CD1c-positive myeloid dendritic cell (primary cell): Measurements from ENCODE around the gene ANKHD1.
A peak's percentile ranks its signal among the peaks of the same experiment; 100 is the strongest.

Source experiments
- DNase-seq: peaks from one replicate; pipeline ENCODE4 v3.0.0-alpha.2; 2016; ENCODE audit errors: extremely low spot score

The ANKHD1 gene, protein sequence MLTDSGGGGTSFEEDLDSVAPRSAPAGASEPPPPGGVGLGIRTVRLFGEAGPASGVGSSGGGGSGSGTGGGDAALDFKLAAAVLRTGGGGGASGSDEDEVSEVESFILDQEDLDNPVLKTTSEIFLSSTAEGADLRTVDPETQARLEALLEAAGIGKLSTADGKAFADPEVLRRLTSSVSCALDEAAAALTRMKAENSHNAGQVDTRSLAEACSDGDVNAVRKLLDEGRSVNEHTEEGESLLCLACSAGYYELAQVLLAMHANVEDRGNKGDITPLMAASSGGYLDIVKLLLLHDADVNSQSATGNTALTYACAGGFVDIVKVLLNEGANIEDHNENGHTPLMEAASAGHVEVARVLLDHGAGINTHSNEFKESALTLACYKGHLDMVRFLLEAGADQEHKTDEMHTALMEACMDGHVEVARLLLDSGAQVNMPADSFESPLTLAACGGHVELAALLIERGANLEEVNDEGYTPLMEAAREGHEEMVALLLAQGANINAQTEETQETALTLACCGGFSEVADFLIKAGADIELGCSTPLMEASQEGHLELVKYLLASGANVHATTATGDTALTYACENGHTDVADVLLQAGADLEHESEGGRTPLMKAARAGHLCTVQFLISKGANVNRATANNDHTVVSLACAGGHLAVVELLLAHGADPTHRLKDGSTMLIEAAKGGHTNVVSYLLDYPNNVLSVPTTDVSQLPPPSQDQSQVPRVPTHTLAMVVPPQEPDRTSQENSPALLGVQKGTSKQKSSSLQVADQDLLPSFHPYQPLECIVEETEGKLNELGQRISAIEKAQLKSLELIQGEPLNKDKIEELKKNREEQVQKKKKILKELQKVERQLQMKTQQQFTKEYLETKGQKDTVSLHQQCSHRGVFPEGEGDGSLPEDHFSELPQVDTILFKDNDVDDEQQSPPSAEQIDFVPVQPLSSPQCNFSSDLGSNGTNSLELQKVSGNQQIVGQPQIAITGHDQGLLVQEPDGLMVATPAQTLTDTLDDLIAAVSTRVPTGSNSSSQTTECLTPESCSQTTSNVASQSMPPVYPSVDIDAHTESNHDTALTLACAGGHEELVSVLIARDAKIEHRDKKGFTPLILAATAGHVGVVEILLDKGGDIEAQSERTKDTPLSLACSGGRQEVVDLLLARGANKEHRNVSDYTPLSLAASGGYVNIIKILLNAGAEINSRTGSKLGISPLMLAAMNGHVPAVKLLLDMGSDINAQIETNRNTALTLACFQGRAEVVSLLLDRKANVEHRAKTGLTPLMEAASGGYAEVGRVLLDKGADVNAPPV (N-terminal part only)

GRCh38 chr5:140401362-140402257 is at the start of gene ANKHD1:
Gene ANKHD1 (plus strand): TSS chr5:140401833. CDS start chr5:140401968, 135 bp downstream.
- peak; percentile 100 for DNase-seq

DNA sequence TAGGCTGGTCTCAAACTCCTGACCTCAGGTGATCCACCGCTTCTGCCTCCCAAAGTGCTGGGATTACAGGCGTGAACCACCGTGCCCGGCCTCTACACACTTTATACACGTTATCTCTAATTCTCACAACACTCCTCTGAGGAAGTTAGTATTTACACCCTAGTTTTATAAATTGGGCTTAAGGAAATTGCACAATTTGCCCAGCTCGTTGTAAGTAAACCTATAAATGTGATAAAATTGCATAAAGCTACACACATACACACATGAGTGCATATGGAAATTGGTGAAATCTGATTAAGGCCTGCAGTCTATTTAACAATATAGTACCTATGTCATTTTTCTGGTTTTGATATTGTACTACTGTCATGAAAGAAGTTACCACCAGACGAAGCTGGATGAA is 46.1 kb upstream of the ANKHD1 start:
- DNase-seq, result peak; percentile 17

DNA sequence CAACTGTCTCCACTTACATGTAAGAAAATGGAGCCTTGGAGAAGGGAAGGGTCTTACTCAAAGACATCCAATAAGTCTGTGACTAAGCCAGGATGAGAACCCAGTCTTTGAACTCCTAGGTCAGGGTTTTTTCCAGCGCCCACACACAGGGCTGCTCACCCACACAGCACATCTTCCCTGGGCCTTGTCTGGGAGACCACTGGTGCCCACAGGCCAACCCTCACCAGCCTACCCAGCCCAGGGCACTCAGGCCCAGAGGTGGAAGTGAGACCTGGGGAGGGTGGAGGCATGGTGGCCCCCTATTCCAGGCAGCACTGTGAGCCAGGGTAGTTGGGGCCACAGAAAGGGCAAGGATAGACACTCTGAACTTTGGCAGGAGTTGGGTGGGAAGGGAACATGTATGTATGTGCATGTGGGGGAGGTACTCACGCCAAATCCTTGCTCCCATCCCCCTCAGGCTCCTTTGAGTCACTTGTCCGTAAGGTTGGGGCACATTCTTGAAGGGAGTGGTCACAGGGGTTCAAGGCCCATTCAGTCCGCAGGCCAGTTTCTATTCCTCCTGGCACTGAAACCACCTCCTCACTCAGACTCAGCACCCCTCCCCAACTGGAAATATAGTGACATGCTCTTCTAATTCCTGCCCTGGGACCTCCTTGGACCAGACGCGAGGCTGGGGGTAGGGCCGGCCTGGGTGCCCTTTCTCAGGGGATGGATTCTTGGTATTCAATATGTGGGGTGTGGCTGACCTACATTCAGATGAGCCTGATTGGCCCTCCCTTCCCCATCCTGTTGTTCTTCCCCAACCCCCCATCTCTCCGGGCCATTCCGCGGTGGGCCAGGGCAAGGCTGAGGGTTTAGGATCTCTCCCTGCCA is 44.5 kb upstream of the ANKHD1 start:
- DNase-seq, result peak; percentile 62

GRCh38 chr5:140357726-140358093 is 43.9 kb upstream of the ANKHD1 start:
- peak; percentile 84 for DNase-seq

DNA sequence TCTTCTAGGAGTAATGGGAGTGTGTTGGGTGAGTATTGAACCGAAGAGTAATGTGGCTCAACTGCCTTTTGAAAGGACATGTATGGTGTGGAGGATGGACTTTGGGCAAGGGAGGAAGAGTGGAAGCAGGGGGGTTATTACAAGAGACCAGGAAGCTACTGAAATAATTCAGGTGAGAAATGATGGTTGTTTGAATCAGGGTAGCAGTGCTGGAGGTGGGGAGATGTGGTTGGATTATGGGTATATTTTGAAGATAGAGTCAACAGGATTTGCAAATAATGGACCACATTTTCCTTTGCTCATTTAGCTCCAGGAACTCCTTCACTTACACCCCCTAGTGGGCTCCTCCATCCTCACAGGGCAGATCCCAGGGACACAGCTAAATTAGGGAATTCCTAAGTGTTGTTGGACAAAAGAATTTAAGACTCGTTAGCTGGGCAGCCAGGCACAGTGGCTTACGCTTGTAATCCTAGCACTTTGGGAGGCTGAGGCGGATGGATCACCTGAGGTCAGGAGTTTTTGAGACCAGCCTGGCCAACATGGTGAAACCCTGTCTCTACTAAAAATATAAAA is 42.8 kb upstream of the ANKHD1 start:
- peak; percentile 12 for DNase-seq

- DNase-seq, result no peak
Measured at GRCh38 chr5:140360101-140360500, 41.5 kb upstream of the ANKHD1 start, which contains the start of gene SLC4A9. Gene SLC4A9 (plus strand): TSS chr5:140360194. CDS start chr5:140360237, 43 bp downstream.

GRCh38 chr5:140360681-140361479 is 40.8 kb upstream of the ANKHD1 start:
- no peak for DNase-seq

GRCh38 chr5:140361901-140362300 is 39.7 kb upstream of the ANKHD1 start:
- no peak for DNase-seq

GRCh38 chr5:140362311-140362710 is 39.3 kb upstream of the ANKHD1 start:
- DNase-seq, result no peak

- peak; percentile 84 for DNase-seq
Measured at GRCh38 chr5:140362875-140363630, 38.6 kb upstream of the ANKHD1 start.

DNA sequence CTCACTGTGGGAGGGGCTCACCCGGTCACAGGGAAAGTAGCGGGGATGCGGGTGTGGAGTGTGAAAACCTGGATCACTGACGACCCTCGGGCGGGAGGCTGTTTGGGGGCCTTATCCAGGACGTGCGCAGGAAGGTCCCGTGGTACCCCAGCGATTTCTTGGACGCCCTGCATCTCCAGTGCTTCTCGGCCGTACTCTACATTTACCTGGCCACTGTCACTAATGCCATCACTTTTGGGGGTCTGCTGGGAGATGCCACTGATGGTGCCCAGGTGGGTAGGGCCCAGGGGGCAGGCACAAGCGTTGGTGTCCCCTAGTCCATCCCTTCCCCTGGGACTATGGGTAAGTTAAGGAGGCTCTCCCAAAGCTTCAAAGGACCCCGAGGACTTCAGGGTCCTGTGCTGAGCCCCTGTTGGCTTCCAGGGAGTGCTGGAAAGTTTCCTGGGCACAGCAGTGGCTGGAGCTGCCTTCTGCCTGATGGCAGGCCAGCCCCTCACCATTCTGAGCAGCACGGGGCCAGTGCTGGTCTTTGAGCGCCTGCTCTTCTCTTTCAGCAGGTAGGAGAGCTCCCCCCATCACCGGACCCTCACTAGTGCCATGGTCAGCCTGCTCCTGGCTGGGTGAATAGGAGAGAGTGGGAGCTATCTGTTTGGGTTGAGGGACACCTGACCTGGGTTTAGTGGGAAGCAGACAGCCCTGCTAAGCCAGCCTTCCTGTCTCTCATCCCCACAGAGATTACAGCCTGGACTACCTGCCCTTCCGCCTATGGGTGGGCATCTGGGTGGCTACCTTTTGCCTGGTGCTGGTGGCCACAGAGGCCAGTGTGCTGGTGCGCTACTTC is 37.8 kb upstream of the ANKHD1 start:
- DNase-seq, result no peak

DNA sequence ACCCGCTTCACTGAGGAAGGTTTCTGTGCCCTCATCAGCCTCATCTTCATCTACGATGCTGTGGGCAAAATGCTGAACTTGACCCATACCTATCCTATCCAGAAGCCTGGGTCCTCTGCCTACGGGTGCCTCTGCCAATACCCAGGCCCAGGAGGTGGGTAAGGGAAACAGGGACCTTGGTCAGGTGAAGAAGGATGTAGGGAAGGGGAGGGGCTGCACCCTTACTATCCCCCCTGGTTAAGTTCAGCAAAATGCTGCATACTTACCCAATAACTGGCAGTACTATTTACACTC is 37.2 kb upstream of the ANKHD1 start:
- DNase-seq, result no peak

DNA sequence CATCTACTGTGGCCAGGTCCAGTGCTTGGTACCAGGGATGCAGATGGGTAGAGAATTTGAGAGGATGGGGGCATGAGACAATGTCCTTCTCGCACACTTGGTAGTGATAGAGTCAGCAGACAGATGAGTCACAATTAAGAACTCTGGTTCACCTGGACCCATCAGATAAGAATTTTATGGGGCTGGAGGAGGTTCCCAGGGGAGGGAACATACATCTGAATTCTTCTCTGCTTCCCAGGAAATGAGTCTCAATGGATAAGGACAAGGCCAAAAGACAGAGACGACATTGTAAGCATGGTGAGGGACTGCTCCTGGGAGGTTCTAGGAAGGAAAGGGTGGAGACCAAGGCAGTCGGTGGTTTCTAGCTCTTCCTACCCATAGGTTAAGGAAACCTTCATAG is 36.4 kb upstream of the ANKHD1 start:
- DNase-seq, result no peak

- no peak for DNase-seq
Measured at GRCh38 chr5:140365941-140366340, 35.7 kb upstream of the ANKHD1 start.

DNA sequence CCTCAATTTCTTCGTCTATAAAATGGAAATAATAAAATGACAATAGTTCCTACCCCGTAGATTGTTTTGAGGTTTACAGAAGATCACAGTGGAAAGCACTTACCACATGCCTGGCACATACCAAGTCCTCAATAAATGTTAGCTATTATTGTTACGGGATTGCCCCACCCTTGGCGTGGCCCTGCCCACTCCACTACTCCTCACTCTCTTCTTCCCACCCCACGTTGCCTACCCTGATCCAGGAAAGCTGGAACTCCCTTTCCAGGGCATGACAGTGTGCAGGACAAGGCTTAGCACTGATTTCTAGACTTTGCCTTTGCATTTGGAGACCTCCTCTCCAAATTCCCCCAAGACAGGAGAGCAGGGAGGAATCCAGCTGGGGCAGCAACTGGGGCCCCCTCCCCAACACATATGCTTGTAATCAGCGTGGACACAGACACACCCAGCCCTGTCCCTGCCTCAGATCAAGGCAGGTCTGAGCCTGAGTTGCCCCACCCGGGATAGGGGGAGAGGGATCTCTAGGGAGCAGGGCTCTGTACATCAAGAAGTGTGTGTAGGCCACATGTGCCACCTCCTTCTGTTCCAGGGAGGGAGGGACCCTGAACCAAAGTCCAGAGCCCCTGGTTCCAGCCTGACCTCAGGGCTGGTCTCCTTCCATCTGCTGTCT is 34.9 kb upstream of the ANKHD1 start:
- no peak for DNase-seq

GRCh38 chr5:140367256-140368013 is 34.2 kb upstream of the ANKHD1 start:
- DNase-seq, result no peak
